IMR-90 (cell line): ENCODE data around the gene THEMIS2. TPM values are rescaled to one million over a fixed set of nuclear protein-coding genes. Genes with fewer than 3 reads are reported as not detected.

Source experiments
- ATAC-seq: fragments of 200-7000 bp; cut with Tn5 transposase; 2 replicates; pipeline ENCODE4 v1.9.1; 2020; ENCODE audit warnings: low read depth, mild to moderate bottlenecking, moderate library complexity
- BruUV-seq: library from RNA; stranded (reverse); fragments of 400-500 nt; replicated peaks from 2 replicates; lab custom pipeline; 2021; lab: Mats Ljungman, UMichigan
- CTCF ChIA-PET: fragments of 300-600 bp; formaldehyde crosslinking; extraction: SDS; loops from one replicate; lab custom pipeline; 2021; ENCODE audit warnings: antibody characterized with exemption; lab: Yijun Ruan, JAX
- POLR2A ChIA-PET: fragments of 300-600 bp; sonication (Branson Sonifier 250); formaldehyde crosslinking; loops from one replicate; lab custom pipeline; 2022; ENCODE audit warnings: antibody characterized with exemption; ENCODE audit not compliant: unreplicated experiment; lab: Charles Lee
- DNase-seq: peaks from one replicate; pipeline ENCODE4 v3.0.0; 2013
- H2AFZ ChIP-seq: replicated peaks from 2 replicates; pipeline ENCODE3; 2013; ENCODE audit warnings: low read length, mild to moderate bottlenecking; ENCODE audit not compliant: poor library complexity
- H2AK5ac ChIP-seq: 2 replicates; pipeline ENCODE4 v1.6.1; 2013; ENCODE audit warnings: low read depth, low read length, inconsistent platforms
- H2AK9ac ChIP-seq: replicated peaks from 2 replicates; pipeline ENCODE3; 2013; ENCODE audit warnings: mild to moderate bottlenecking, low read depth, low read length, moderate library complexity; ENCODE audit not compliant: poor library complexity
- H2BK120ac ChIP-seq: 2 replicates; pipeline ENCODE4 v1.6.1; 2013; ENCODE audit warnings: low read depth, low read length, inconsistent platforms
- H2BK15ac ChIP-seq: 3 replicates; pipeline ENCODE4 v1.6.1; 2013; ENCODE audit warnings: low read depth, low read length, inconsistent platforms
- H2BK20ac ChIP-seq: 2 replicates; pipeline ENCODE4 v1.6.1; 2013; ENCODE audit warnings: low read depth, mild to moderate bottlenecking, inconsistent platforms, low read length, moderate library complexity
- H2BK5ac ChIP-seq: 2 replicates; pipeline ENCODE4 v1.6.1; 2013; ENCODE audit warnings: mild to moderate bottlenecking, low read depth, low read length, inconsistent platforms; ENCODE audit not compliant: poor library complexity, severe bottlenecking
- H3K14ac ChIP-seq: replicated peaks from 2 replicates; pipeline ENCODE4 v1.6.1; 2013; ENCODE audit warnings: low read depth, low read length, inconsistent platforms
- H3K18ac ChIP-seq: 2 replicates; pipeline ENCODE4 v1.6.1; 2013; ENCODE audit warnings: low read depth, low read length, control low read depth
- H3K23ac ChIP-seq: 2 replicates; pipeline ENCODE4 v1.6.1; 2013; ENCODE audit warnings: low read depth, low read length, inconsistent platforms
- H3K27ac ChIP-seq: 2 replicates; pipeline ENCODE4 v1.5.1; 2013; ENCODE audit warnings: mild to moderate bottlenecking, control low read depth, low read length; ENCODE audit not compliant: insufficient read depth
- H3K27me3 ChIP-seq: 2 replicates; pipeline ENCODE4 v1.6.1; 2013; ENCODE audit warnings: low read length; ENCODE audit not compliant: control insufficient read depth, insufficient read depth
- H3K36me3 ChIP-seq: 2 replicates; pipeline ENCODE4 v1.6.1; 2013; ENCODE audit warnings: low read length, mixed read lengths; ENCODE audit not compliant: control insufficient read depth, insufficient read depth
- H3K4ac ChIP-seq: 2 replicates; pipeline ENCODE4 v1.6.1; 2013; ENCODE audit warnings: low read depth, low read length, inconsistent platforms
- H3K4me1 ChIP-seq: 2 replicates; pipeline ENCODE4 v1.6.1; 2013; ENCODE audit warnings: low read length, mixed read lengths; ENCODE audit not compliant: control insufficient read depth, insufficient read depth
- H3K4me2 ChIP-seq: 2 replicates; pipeline ENCODE4 v1.6.1; 2013; ENCODE audit warnings: low read depth, mild to moderate bottlenecking, control low read depth, low read length, moderate library complexity
- H3K4me3 ChIP-seq: 2 replicates; pipeline ENCODE4 v1.5.1; 2013; ENCODE audit warnings: low read depth, mild to moderate bottlenecking, control low read depth, low read length, moderate library complexity; ENCODE audit not compliant: insufficient read depth
- H3K56ac ChIP-seq: 2 replicates; pipeline ENCODE4 v1.6.1; 2013; ENCODE audit warnings: low read length, inconsistent platforms; ENCODE audit not compliant: insufficient read depth; ENCODE audit errors: extremely low read depth
- H3K79me1 ChIP-seq, 2 experiments: 2 replicates each; pipeline ENCODE4 v1.6.1; 2013; ENCODE audit warnings: low read length in 2 of 2, inconsistent platforms in 1 of 2, low read depth in 1 of 2
- H3K9ac ChIP-seq: 2 replicates; pipeline ENCODE4 v1.6.1; 2013; ENCODE audit warnings: low read depth, low read length, control low read depth
- H3K9me1 ChIP-seq: 2 replicates; pipeline ENCODE4 v1.6.1; 2013; ENCODE audit warnings: low read length, inconsistent platforms; ENCODE audit not compliant: insufficient read depth
- H3K9me3 ChIP-seq: 2 replicates; pipeline ENCODE4 v1.6.1; 2013; ENCODE audit warnings: low read length; ENCODE audit not compliant: control insufficient read depth, insufficient read depth
- H4K20me1 ChIP-seq: 2 replicates; pipeline ENCODE4 v1.6.1; 2013; ENCODE audit warnings: low read length, inconsistent platforms; ENCODE audit not compliant: insufficient read depth
- H4K5ac ChIP-seq: 2 replicates; pipeline ENCODE4 v1.6.1; 2013; ENCODE audit warnings: mild to moderate bottlenecking, low read depth, low read length, control low read depth
- H4K8ac ChIP-seq, 2 experiments: 2 replicates each; pipeline ENCODE4 v1.6.1; 2013; ENCODE audit warnings: low read depth in 2 of 2, low read length in 2 of 2, control low read depth in 1 of 2, inconsistent platforms in 1 of 2
- H4K91ac ChIP-seq: 2 replicates; pipeline ENCODE4 v1.6.1; 2013; ENCODE audit warnings: low read depth, low read length, inconsistent platforms; ENCODE audit not compliant: insufficient read depth
- BHLHE40 ChIP-seq: fragments of 150-350 bp; IDR thresholded peaks from 2 replicates; pipeline ENCODE4 v1.6.1; 2016; ENCODE audit warnings: mild to moderate bottlenecking, low read depth, low read length
- CEBPB ChIP-seq: IDR thresholded peaks from 2 replicates; pipeline ENCODE4 v1.6.1; 2012; ENCODE audit warnings: low read depth, low read length, improper control_type of control experiment
- CHD1 ChIP-seq: IDR thresholded peaks from 2 replicates; pipeline ENCODE4 v1.6.1; 2012; ENCODE audit warnings: low read depth, low read length, improper control_type of control experiment
- CTCF ChIP-seq: conservative IDR thresholded peaks from 2 replicates; pipeline ENCODE4 v1.5.1; 2012; ENCODE audit warnings: mild to moderate bottlenecking, low read depth, low read length, improper control_type of control experiment
- ELK1 ChIP-seq: fragments of 150-350 bp; IDR thresholded peaks from 2 replicates; pipeline ENCODE4 v1.6.1; 2016; ENCODE audit warnings: low read depth, mild to moderate bottlenecking, low read length, moderate library complexity, borderline replicate concordance
- FOS ChIP-seq: fragments of 150-350 bp; IDR thresholded peaks from 2 replicates; pipeline ENCODE4 v1.6.1; 2016; ENCODE audit warnings: low read depth, low read length
- MAFK ChIP-seq: IDR thresholded peaks from 2 replicates; pipeline ENCODE4 v1.6.1; 2012; ENCODE audit warnings: low read depth, low read length, improper control_type of control experiment
- MAZ ChIP-seq: IDR thresholded peaks from 2 replicates; pipeline ENCODE4 v1.6.1; 2012; ENCODE audit warnings: low read depth, mild to moderate bottlenecking, low read length, improper control_type of control experiment, moderate library complexity, borderline replicate concordance
- MXI1 ChIP-seq: IDR thresholded peaks from 2 replicates; pipeline ENCODE4 v1.6.1; 2012; ENCODE audit warnings: low read depth, mild to moderate bottlenecking, low read length, moderate library complexity, borderline replicate concordance
- NFE2L2 ChIP-seq: fragments of 150-350 bp; IDR thresholded peaks from 2 replicates; pipeline ENCODE4 v1.6.1; 2016; ENCODE audit warnings: low read depth, mild to moderate bottlenecking, low read length
- POLR2A ChIP-seq: IDR thresholded peaks from 2 replicates; pipeline ENCODE4 v1.6.1; 2012; ENCODE audit warnings: mild to moderate bottlenecking, low read depth, low read length
- RAD21 ChIP-seq: IDR thresholded peaks from 2 replicates; pipeline ENCODE4 v1.6.1; 2012; ENCODE audit warnings: low read length, improper control_type of control experiment
- RCOR1 ChIP-seq: IDR thresholded peaks from 2 replicates; pipeline ENCODE4 v1.6.1; 2012; ENCODE audit warnings: mild to moderate bottlenecking, low read length, improper control_type of control experiment; ENCODE audit not compliant: insufficient replicate concordance
- RFX5 ChIP-seq: IDR thresholded peaks from 2 replicates; pipeline ENCODE4 v1.8.0; 2012; ENCODE audit warnings: low read depth, mild to moderate bottlenecking, low read length, moderate library complexity
- SMC3 ChIP-seq: fragments of 150-350 bp; IDR thresholded peaks from 2 replicates; pipeline ENCODE4 v1.6.1; 2016; ENCODE audit warnings: low read depth, mild to moderate bottlenecking, antibody characterized with exemption, low read length, moderate library complexity
- USF2 ChIP-seq: fragments of 150-350 bp; IDR thresholded peaks from 2 replicates; pipeline ENCODE4 v1.6.1; 2017; ENCODE audit warnings: mild to moderate bottlenecking, antibody characterized with exemption, low read length, low read depth
- WGBS, 2 experiments: methylation state at CpG; one replicate each; pipeline versions ENCODE4 v1.1.5 to v1.1.7; 2013; ENCODE audit warnings: missing lambda C conversion rate in 2 of 2; ENCODE audit not compliant: insufficient read length in 1 of 2; ENCODE audit errors: extremely low coverage in 2 of 2; 5-methylcytosine and 5-hydroxymethylcytosine counted together
- dilution Hi-C: fragments of 300-500 bp; cut with HindIII; formaldehyde crosslinking; loops from one replicate; pipeline ENCODE4 v1.14.3; 2018; ENCODE audit warnings: low sequenced_read_pairs; ENCODE audit not compliant: unreplicated experiment
- in situ Hi-C: fragments of 300-500 bp; cut with MboI; formaldehyde crosslinking; loops from 3 replicates; pipeline ENCODE4 v1.14.3; 2019; ENCODE audit warnings: low sequenced_read_pairs, inconsistent platforms, mixed read lengths
- intact Hi-C: fragments of 100-400 bp; cut with micrococcal nuclease; formaldehyde crosslinking; loops from 2 replicates; pipeline ENCODE4 v1.10.0; 2022
- polyA plus RNA-seq, 3 experiments: library from polyadenylated mRNA; depleted of rRNA; stranded (reverse); fragments of >200 nt; gene quantifications; 2 replicates each; pipeline ENCODE4 v1.2.3, GENCODE V29; 2012; ENCODE audit warnings: low replicate concordance in 1 of 3
- total RNA-seq: library from RNA; depleted of rRNA; stranded (reverse); fragments of >200 nt; gene quantifications from 2 replicates; pipeline ENCODE4 v1.2.3, GENCODE V29; 2012

Gene THEMIS2
- total and polyA plus RNA-seq, 2 of the 4 experiments (the other 2 are of a cell fraction): 4.5 to 5.0 TPM

GRCh38 chr1:27823784-27824183 lies 48.6 kb upstream of the THEMIS2 start:
- Histone ChIP-seq H3K56ac (no peak overlapping the region), H4K5ac (no peak overlapping the region), H2BK15ac (no peak overlapping the region), H3K9ac (no peak overlapping the region), H4K20me1 (no peaks in the 10 kb centered on the region), H2BK120ac (no peak overlapping the region), H2BK5ac (no peak overlapping the region), H3K4me3 (no peak overlapping the region), H3K36me3 (peaks cover 16% of the 10 kb centered on the region), H2BK20ac (no peak overlapping the region), H3K18ac (no peak overlapping the region), H3K27me3 (no peaks in the 10 kb centered on the region), H2AK5ac (no peak overlapping the region), H2AFZ (no peak overlapping the region), H4K91ac (no peak overlapping the region), H3K14ac (no peak overlapping the region), H2AK9ac (no peak overlapping the region), H3K4me2 (no peak overlapping the region), H3K23ac (no peak overlapping the region), H3K4me1 (peaks cover 6% of the 10 kb centered on the region), H3K9me3 (no peaks in the 10 kb centered on the region), H3K4ac (no peak overlapping the region), H3K27ac (no peak overlapping the region), H3K9me1 (no peaks in the 10 kb centered on the region), H3K79me1 (peaks cover 0 to 4% of the 10 kb centered on the region in 2 experiments; a peak in 1 of 4 replicates), H4K8ac (no peak overlapping the region)
- dilution Hi-C loops (no loop called here), intact Hi-C loops (no loop called here), in situ Hi-C loops (no loop called here)
- ATAC-seq (no peak), DNase-seq (no peak)
- 100% methylated on average over 1 of the region's 4 CpGs; no CpG with 5 or more reads in 1 of the 2 experiments for WGBS, 2 experiments
- ChIA-PET CTCF (interaction anchor here (0.7 kb wide), 1 partner anchor 474 kb away, joined by 9 read pairs; no protein-coding TSS in a partner anchor), POLR2A (no interaction called here)
- no TSS peak for BruUV-seq
- TF ChIP-seq RFX5 (no peak), ELK1 (no peak), SMC3 (no peak), CTCF (no peak), CHD1 (no peak), RAD21 (no peak), CEBPB (no peak), MAZ (no peak), FOS (no peak), POLR2A (no peak), RCOR1 (no peak), USF2 (no peak), MAFK (no peak), MXI1 (no peak), NFE2L2 (no peak), BHLHE40 (no peak)
